IMR-90 (cell line): ENCODE data around the gene DENND1A. TPM values are rescaled to one million over a fixed set of nuclear protein-coding genes. Genes with fewer than 3 reads are reported as not detected.

Source experiments
- ATAC-seq: fragments of 200-7000 bp; cut with Tn5 transposase; 2 replicates; pipeline ENCODE4 v1.9.1; 2020; ENCODE audit warnings: low read depth, mild to moderate bottlenecking, moderate library complexity
- BruUV-seq: library from RNA; stranded (reverse); fragments of 400-500 nt; replicated peaks from 2 replicates; lab custom pipeline; 2021; lab: Mats Ljungman, UMichigan
- CTCF ChIA-PET: fragments of 300-600 bp; formaldehyde crosslinking; extraction: SDS; loops from one replicate; lab custom pipeline; 2021; ENCODE audit warnings: antibody characterized with exemption; lab: Yijun Ruan, JAX
- POLR2A ChIA-PET: fragments of 300-600 bp; sonication (Branson Sonifier 250); formaldehyde crosslinking; loops from one replicate; lab custom pipeline; 2022; ENCODE audit warnings: antibody characterized with exemption; ENCODE audit not compliant: unreplicated experiment; lab: Charles Lee
- DNase-seq: peaks from one replicate; pipeline ENCODE4 v3.0.0; 2013
- H2AFZ ChIP-seq: replicated peaks from 2 replicates; pipeline ENCODE3; 2013; ENCODE audit warnings: low read length, mild to moderate bottlenecking; ENCODE audit not compliant: poor library complexity
- H2AK5ac ChIP-seq: 2 replicates; pipeline ENCODE4 v1.6.1; 2013; ENCODE audit warnings: low read depth, low read length, inconsistent platforms
- H2AK9ac ChIP-seq: replicated peaks from 2 replicates; pipeline ENCODE3; 2013; ENCODE audit warnings: mild to moderate bottlenecking, low read depth, low read length, moderate library complexity; ENCODE audit not compliant: poor library complexity
- H2BK120ac ChIP-seq: 2 replicates; pipeline ENCODE4 v1.6.1; 2013; ENCODE audit warnings: low read depth, low read length, inconsistent platforms
- H2BK15ac ChIP-seq: 3 replicates; pipeline ENCODE4 v1.6.1; 2013; ENCODE audit warnings: low read depth, low read length, inconsistent platforms
- H2BK20ac ChIP-seq: 2 replicates; pipeline ENCODE4 v1.6.1; 2013; ENCODE audit warnings: low read depth, mild to moderate bottlenecking, inconsistent platforms, low read length, moderate library complexity
- H2BK5ac ChIP-seq: 2 replicates; pipeline ENCODE4 v1.6.1; 2013; ENCODE audit warnings: mild to moderate bottlenecking, low read depth, low read length, inconsistent platforms; ENCODE audit not compliant: poor library complexity, severe bottlenecking
- H3K14ac ChIP-seq: replicated peaks from 2 replicates; pipeline ENCODE4 v1.6.1; 2013; ENCODE audit warnings: low read depth, low read length, inconsistent platforms
- H3K18ac ChIP-seq: 2 replicates; pipeline ENCODE4 v1.6.1; 2013; ENCODE audit warnings: low read depth, low read length, control low read depth
- H3K23ac ChIP-seq: 2 replicates; pipeline ENCODE4 v1.6.1; 2013; ENCODE audit warnings: low read depth, low read length, inconsistent platforms
- H3K27ac ChIP-seq: 2 replicates; pipeline ENCODE4 v1.5.1; 2013; ENCODE audit warnings: mild to moderate bottlenecking, control low read depth, low read length; ENCODE audit not compliant: insufficient read depth
- H3K27me3 ChIP-seq: 2 replicates; pipeline ENCODE4 v1.6.1; 2013; ENCODE audit warnings: low read length; ENCODE audit not compliant: control insufficient read depth, insufficient read depth
- H3K36me3 ChIP-seq: 2 replicates; pipeline ENCODE4 v1.6.1; 2013; ENCODE audit warnings: low read length, mixed read lengths; ENCODE audit not compliant: control insufficient read depth, insufficient read depth
- H3K4ac ChIP-seq: 2 replicates; pipeline ENCODE4 v1.6.1; 2013; ENCODE audit warnings: low read depth, low read length, inconsistent platforms
- H3K4me1 ChIP-seq: 2 replicates; pipeline ENCODE4 v1.6.1; 2013; ENCODE audit warnings: low read length, mixed read lengths; ENCODE audit not compliant: control insufficient read depth, insufficient read depth
- H3K4me2 ChIP-seq: 2 replicates; pipeline ENCODE4 v1.6.1; 2013; ENCODE audit warnings: low read depth, mild to moderate bottlenecking, control low read depth, low read length, moderate library complexity
- H3K4me3 ChIP-seq: 2 replicates; pipeline ENCODE4 v1.5.1; 2013; ENCODE audit warnings: low read depth, mild to moderate bottlenecking, control low read depth, low read length, moderate library complexity; ENCODE audit not compliant: insufficient read depth
- H3K56ac ChIP-seq: 2 replicates; pipeline ENCODE4 v1.6.1; 2013; ENCODE audit warnings: low read length, inconsistent platforms; ENCODE audit not compliant: insufficient read depth; ENCODE audit errors: extremely low read depth
- H3K79me1 ChIP-seq, 2 experiments: 2 replicates each; pipeline ENCODE4 v1.6.1; 2013; ENCODE audit warnings: low read length in 2 of 2, inconsistent platforms in 1 of 2, low read depth in 1 of 2
- H3K9ac ChIP-seq: 2 replicates; pipeline ENCODE4 v1.6.1; 2013; ENCODE audit warnings: low read depth, low read length, control low read depth
- H3K9me1 ChIP-seq: 2 replicates; pipeline ENCODE4 v1.6.1; 2013; ENCODE audit warnings: low read length, inconsistent platforms; ENCODE audit not compliant: insufficient read depth
- H3K9me3 ChIP-seq: 2 replicates; pipeline ENCODE4 v1.6.1; 2013; ENCODE audit warnings: low read length; ENCODE audit not compliant: control insufficient read depth, insufficient read depth
- H4K20me1 ChIP-seq: 2 replicates; pipeline ENCODE4 v1.6.1; 2013; ENCODE audit warnings: low read length, inconsistent platforms; ENCODE audit not compliant: insufficient read depth
- H4K5ac ChIP-seq: 2 replicates; pipeline ENCODE4 v1.6.1; 2013; ENCODE audit warnings: mild to moderate bottlenecking, low read depth, low read length, control low read depth
- H4K8ac ChIP-seq, 2 experiments: 2 replicates each; pipeline ENCODE4 v1.6.1; 2013; ENCODE audit warnings: low read depth in 2 of 2, low read length in 2 of 2, control low read depth in 1 of 2, inconsistent platforms in 1 of 2
- H4K91ac ChIP-seq: 2 replicates; pipeline ENCODE4 v1.6.1; 2013; ENCODE audit warnings: low read depth, low read length, inconsistent platforms; ENCODE audit not compliant: insufficient read depth
- BHLHE40 ChIP-seq: fragments of 150-350 bp; IDR thresholded peaks from 2 replicates; pipeline ENCODE4 v1.6.1; 2016; ENCODE audit warnings: mild to moderate bottlenecking, low read depth, low read length
- CEBPB ChIP-seq: IDR thresholded peaks from 2 replicates; pipeline ENCODE4 v1.6.1; 2012; ENCODE audit warnings: low read depth, low read length, improper control_type of control experiment
- CHD1 ChIP-seq: IDR thresholded peaks from 2 replicates; pipeline ENCODE4 v1.6.1; 2012; ENCODE audit warnings: low read depth, low read length, improper control_type of control experiment
- FOS ChIP-seq: fragments of 150-350 bp; IDR thresholded peaks from 2 replicates; pipeline ENCODE4 v1.6.1; 2016; ENCODE audit warnings: low read depth, low read length
- MAFK ChIP-seq: IDR thresholded peaks from 2 replicates; pipeline ENCODE4 v1.6.1; 2012; ENCODE audit warnings: low read depth, low read length, improper control_type of control experiment
- MAZ ChIP-seq: IDR thresholded peaks from 2 replicates; pipeline ENCODE4 v1.6.1; 2012; ENCODE audit warnings: low read depth, mild to moderate bottlenecking, low read length, improper control_type of control experiment, moderate library complexity, borderline replicate concordance
- MXI1 ChIP-seq: IDR thresholded peaks from 2 replicates; pipeline ENCODE4 v1.6.1; 2012; ENCODE audit warnings: low read depth, mild to moderate bottlenecking, low read length, moderate library complexity, borderline replicate concordance
- NFE2L2 ChIP-seq: fragments of 150-350 bp; IDR thresholded peaks from 2 replicates; pipeline ENCODE4 v1.6.1; 2016; ENCODE audit warnings: low read depth, mild to moderate bottlenecking, low read length
- POLR2A ChIP-seq: IDR thresholded peaks from 2 replicates; pipeline ENCODE4 v1.6.1; 2012; ENCODE audit warnings: mild to moderate bottlenecking, low read depth, low read length
- RAD21 ChIP-seq: IDR thresholded peaks from 2 replicates; pipeline ENCODE4 v1.6.1; 2012; ENCODE audit warnings: low read length, improper control_type of control experiment
- RCOR1 ChIP-seq: IDR thresholded peaks from 2 replicates; pipeline ENCODE4 v1.6.1; 2012; ENCODE audit warnings: mild to moderate bottlenecking, low read length, improper control_type of control experiment; ENCODE audit not compliant: insufficient replicate concordance
- RFX5 ChIP-seq: IDR thresholded peaks from 2 replicates; pipeline ENCODE4 v1.8.0; 2012; ENCODE audit warnings: low read depth, mild to moderate bottlenecking, low read length, moderate library complexity
- SMC3 ChIP-seq: fragments of 150-350 bp; IDR thresholded peaks from 2 replicates; pipeline ENCODE4 v1.6.1; 2016; ENCODE audit warnings: low read depth, mild to moderate bottlenecking, antibody characterized with exemption, low read length, moderate library complexity
- WGBS, 2 experiments: methylation state at CpG; one replicate each; pipeline versions ENCODE4 v1.1.5 to v1.1.7; 2013; ENCODE audit warnings: missing lambda C conversion rate in 2 of 2; ENCODE audit not compliant: insufficient read length in 1 of 2; ENCODE audit errors: extremely low coverage in 2 of 2; 5-methylcytosine and 5-hydroxymethylcytosine counted together
- dilution Hi-C: fragments of 300-500 bp; cut with HindIII; formaldehyde crosslinking; loops from one replicate; pipeline ENCODE4 v1.14.3; 2018; ENCODE audit warnings: low sequenced_read_pairs; ENCODE audit not compliant: unreplicated experiment
- in situ Hi-C: fragments of 300-500 bp; cut with MboI; formaldehyde crosslinking; loops from 3 replicates; pipeline ENCODE4 v1.14.3; 2019; ENCODE audit warnings: low sequenced_read_pairs, inconsistent platforms, mixed read lengths
- intact Hi-C: fragments of 100-400 bp; cut with micrococcal nuclease; formaldehyde crosslinking; loops from 2 replicates; pipeline ENCODE4 v1.10.0; 2022
- polyA plus RNA-seq, 3 experiments: library from polyadenylated mRNA; depleted of rRNA; stranded (reverse); fragments of >200 nt; gene quantifications; 2 replicates each; pipeline ENCODE4 v1.2.3, GENCODE V29; 2012; ENCODE audit warnings: low replicate concordance in 1 of 3
- total RNA-seq: library from RNA; depleted of rRNA; stranded (reverse); fragments of >200 nt; gene quantifications from 2 replicates; pipeline ENCODE4 v1.2.3, GENCODE V29; 2012
- TF ChIP-seq, protein P1 (sequence below): conservative IDR thresholded peaks from 2 replicates; pipeline ENCODE4 v1.5.1; 2012; ENCODE audit warnings: mild to moderate bottlenecking, low read depth, low read length, improper control_type of control experiment
- TF ChIP-seq, protein P2 (sequence below): fragments of 150-350 bp; IDR thresholded peaks from 2 replicates; pipeline ENCODE4 v1.6.1; 2016; ENCODE audit warnings: low read depth, mild to moderate bottlenecking, low read length, moderate library complexity, borderline replicate concordance
- TF ChIP-seq, protein P3 (sequence below): fragments of 150-350 bp; IDR thresholded peaks from 2 replicates; pipeline ENCODE4 v1.6.1; 2017; ENCODE audit warnings: mild to moderate bottlenecking, antibody characterized with exemption, low read length, low read depth

The DENND1A gene
- total and polyA plus RNA-seq, 2 of the 4 experiments (the other 2 are of a cell fraction) = 21.4 to 27.6 TPM

DNA sequence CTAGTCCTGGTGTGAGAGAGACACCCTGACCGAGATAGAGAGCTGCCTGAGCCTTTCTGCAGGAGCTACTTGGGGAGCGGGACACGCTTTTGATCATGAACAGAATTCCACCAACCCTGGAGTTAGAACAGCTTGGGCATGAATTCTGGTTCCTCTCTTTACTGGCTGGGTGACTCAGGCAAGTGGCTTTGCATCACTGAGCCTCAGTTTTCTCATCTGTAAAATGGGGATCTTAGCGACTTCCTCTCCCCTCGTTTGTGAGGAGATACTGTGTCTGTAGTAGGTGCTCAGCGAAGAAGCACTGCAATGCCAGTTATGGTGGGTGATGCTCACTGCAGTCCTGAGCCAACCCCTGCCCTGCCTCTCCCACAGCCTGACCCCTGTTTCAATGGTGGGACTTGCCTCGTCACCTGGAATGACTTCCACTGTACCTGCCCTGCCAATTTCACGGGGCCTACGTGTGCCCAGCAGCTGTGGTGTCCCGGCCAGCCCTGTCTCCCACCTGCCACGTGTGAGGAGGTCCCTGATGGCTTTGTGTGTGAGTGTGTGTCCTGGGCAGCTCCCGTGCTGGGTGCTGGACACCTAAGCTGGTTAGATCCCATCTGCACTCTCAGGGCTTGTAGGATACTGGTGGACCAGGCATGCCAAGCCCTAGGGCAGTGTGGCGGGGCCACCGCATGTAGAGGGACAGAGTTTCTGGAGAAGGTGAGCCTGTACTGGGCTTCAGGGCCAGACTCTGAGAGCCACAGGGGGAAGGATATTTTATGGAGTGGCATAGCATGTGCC is 557.9 kb downstream of the DENND1A start:
- no peak overlapping the region for H2BK15ac ChIP-seq
- no peak overlapping the region for H2AK5ac ChIP-seq
- no peak overlapping the region for H3K56ac ChIP-seq
- no peak overlapping the region for H3K27ac ChIP-seq
- no TSS peak for BruUV-seq
- no peak overlapping the region for H3K4me2 ChIP-seq
- H3K9ac ChIP-seq = no peak overlapping the region
- H4K20me1 ChIP-seq = no peaks in the 10 kb centered on the region
- no peaks in the 10 kb centered on the region for H3K9me3 ChIP-seq
- no peak overlapping the region for H4K91ac ChIP-seq
- H3K23ac ChIP-seq = no peak overlapping the region
- no peak overlapping the region for H2BK5ac ChIP-seq
- no peaks in the 10 kb centered on the region for H3K36me3 ChIP-seq
- H2BK20ac ChIP-seq = no peak overlapping the region
- DNase-seq (no peak), ATAC-seq (no peak)
- no peaks in the 10 kb centered on the region for H3K4me1 ChIP-seq
- H3K9me1 ChIP-seq = no peaks in the 10 kb centered on the region
- WGBS, 2 experiments = 80% methylated on average over 6 of the region's 14 CpGs; no CpG with 5 or more reads in 1 of the 2 experiments
- H3K18ac ChIP-seq = no peak overlapping the region
- no peak overlapping the region for H3K4ac ChIP-seq
- ChIA-PET CTCF (no interaction called here), POLR2A (no interaction called here)
- H4K8ac ChIP-seq = no peak overlapping the region
- dilution Hi-C loops = no loop called here
- no peak overlapping the region for H4K5ac ChIP-seq
- no peak overlapping the region for H2AFZ ChIP-seq
- H3K79me1 ChIP-seq = no peaks in the 10 kb centered on the region
- no peak overlapping the region for H2AK9ac ChIP-seq
- H3K14ac ChIP-seq = no peak overlapping the region
- H3K27me3 ChIP-seq = peaks cover 67% of the 10 kb centered on the region
- TF ChIP-seq, protein P1, sequence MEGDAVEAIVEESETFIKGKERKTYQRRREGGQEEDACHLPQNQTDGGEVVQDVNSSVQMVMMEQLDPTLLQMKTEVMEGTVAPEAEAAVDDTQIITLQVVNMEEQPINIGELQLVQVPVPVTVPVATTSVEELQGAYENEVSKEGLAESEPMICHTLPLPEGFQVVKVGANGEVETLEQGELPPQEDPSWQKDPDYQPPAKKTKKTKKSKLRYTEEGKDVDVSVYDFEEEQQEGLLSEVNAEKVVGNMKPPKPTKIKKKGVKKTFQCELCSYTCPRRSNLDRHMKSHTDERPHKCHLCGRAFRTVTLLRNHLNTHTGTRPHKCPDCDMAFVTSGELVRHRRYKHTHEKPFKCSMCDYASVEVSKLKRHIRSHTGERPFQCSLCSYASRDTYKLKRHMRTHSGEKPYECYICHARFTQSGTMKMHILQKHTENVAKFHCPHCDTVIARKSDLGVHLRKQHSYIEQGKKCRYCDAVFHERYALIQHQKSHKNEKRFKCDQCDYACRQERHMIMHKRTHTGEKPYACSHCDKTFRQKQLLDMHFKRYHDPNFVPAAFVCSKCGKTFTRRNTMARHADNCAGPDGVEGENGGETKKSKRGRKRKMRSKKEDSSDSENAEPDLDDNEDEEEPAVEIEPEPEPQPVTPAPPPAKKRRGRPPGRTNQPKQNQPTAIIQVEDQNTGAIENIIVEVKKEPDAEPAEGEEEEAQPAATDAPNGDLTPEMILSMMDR = no peak
- TF ChIP-seq MXI1 (no peak), FOS (no peak), MAZ (no peak), POLR2A (no peak), CEBPB (no peak), SMC3 (no peak), RFX5 (no peak), MAFK (no peak), RAD21 (no peak), NFE2L2 (no peak), BHLHE40 (no peak), RCOR1 (no peak), CHD1 (no peak)
- TF ChIP-seq, protein P2, sequence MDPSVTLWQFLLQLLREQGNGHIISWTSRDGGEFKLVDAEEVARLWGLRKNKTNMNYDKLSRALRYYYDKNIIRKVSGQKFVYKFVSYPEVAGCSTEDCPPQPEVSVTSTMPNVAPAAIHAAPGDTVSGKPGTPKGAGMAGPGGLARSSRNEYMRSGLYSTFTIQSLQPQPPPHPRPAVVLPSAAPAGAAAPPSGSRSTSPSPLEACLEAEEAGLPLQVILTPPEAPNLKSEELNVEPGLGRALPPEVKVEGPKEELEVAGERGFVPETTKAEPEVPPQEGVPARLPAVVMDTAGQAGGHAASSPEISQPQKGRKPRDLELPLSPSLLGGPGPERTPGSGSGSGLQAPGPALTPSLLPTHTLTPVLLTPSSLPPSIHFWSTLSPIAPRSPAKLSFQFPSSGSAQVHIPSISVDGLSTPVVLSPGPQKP = no peak
- TF ChIP-seq, protein P3, sequence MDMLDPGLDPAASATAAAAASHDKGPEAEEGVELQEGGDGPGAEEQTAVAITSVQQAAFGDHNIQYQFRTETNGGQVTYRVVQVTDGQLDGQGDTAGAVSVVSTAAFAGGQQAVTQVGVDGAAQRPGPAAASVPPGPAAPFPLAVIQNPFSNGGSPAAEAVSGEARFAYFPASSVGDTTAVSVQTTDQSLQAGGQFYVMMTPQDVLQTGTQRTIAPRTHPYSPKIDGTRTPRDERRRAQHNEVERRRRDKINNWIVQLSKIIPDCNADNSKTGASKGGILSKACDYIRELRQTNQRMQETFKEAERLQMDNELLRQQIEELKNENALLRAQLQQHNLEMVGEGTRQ = no peak
- no peak overlapping the region for H3K4me3 ChIP-seq
- no peak overlapping the region for H2BK120ac ChIP-seq
- intact Hi-C loops = no loop called here
- in situ Hi-C loops = no loop called here
